ENCODE measurements around the gene LOXL4.
A peak's percentile ranks its signal among the peaks of the same experiment; 100 is the strongest.

Gene LOXL4

DNA sequence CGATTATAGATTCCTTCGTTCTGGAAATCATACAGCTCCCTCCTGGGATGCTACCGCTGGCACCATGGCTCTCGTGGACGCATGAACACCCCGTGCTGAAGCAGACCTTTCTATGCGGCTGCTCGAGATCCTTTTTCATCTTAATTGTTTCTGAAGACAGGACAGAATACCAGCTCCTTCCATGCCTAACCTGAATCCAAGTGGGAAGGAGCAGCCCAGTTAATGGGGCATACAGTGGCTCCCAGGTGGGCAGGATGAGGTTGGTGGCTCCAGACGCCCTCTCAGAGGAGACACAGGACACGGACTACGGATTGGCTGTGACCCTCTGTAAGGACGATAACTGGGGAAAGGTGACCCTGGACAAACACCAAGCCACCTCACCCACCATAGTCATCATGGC lies 18.4 kb upstream of the LOXL4 start:
- no peak for DNase-seq (ENCODE audit: low read depth)
- no peak overlapping the region for H3K4me3 ChIP-seq (ENCODE audit: low read length)
- TF ChIP-seq, protein P1, sequence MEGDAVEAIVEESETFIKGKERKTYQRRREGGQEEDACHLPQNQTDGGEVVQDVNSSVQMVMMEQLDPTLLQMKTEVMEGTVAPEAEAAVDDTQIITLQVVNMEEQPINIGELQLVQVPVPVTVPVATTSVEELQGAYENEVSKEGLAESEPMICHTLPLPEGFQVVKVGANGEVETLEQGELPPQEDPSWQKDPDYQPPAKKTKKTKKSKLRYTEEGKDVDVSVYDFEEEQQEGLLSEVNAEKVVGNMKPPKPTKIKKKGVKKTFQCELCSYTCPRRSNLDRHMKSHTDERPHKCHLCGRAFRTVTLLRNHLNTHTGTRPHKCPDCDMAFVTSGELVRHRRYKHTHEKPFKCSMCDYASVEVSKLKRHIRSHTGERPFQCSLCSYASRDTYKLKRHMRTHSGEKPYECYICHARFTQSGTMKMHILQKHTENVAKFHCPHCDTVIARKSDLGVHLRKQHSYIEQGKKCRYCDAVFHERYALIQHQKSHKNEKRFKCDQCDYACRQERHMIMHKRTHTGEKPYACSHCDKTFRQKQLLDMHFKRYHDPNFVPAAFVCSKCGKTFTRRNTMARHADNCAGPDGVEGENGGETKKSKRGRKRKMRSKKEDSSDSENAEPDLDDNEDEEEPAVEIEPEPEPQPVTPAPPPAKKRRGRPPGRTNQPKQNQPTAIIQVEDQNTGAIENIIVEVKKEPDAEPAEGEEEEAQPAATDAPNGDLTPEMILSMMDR (IDR thresholded peaks at IDR 0.05; ENCODE audit: insufficient read depth, low read depth, low read length, missing control alignments), result no peak

DNA sequence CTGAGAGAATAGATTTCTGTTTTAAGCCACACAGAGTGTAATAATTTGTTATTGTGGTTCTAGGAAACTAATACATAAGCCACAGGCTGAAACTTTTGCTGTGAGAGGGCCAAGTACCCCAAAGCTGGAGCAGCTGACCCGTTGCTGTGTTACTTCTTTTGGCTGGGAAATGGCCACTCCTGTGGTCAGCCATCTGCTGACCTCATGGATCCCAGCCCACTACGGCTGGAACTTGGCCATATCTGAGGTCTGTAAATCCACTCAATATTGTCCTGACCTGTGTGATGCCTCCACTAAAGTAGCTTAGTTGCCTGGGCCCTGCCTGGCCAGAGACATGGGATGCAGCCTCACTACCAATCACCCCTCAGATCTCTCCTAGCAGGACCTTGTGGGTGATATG lies 17.4 kb upstream of the LOXL4 start:
- H3K4me3 ChIP-seq (ENCODE audit: low read length), result no peak overlapping the region
- no peak for DNase-seq (ENCODE audit: low read depth)
- TF ChIP-seq, protein P1 (IDR thresholded peaks at IDR 0.05; ENCODE audit: insufficient read depth, low read depth, low read length, missing control alignments), result no peak

DNA sequence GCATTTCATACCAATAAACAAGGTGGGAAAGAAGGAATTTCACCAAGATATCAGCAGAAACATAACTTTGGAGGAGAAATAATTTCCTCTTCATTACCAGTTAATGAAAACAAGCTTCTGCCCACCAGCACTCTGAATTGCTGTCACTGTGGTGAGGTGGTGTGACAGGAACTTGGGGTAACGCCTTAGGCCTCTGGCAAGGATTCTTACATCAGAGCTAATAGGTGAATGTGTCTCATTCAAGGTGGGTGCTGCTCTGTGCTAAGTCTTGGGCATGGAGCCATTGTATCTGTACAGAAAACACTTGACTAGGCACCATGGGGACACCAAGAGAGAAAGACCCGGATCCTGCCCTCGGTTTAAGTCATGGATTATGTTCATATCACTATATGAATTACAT lies 8.3 kb upstream of the LOXL4 start:
- TF ChIP-seq, protein P1 (IDR thresholded peaks at IDR 0.05; ENCODE audit: insufficient read depth, low read depth, low read length, missing control alignments), result no peak
- peak; percentile 42 for DNase-seq (ENCODE audit: low read depth)
- no peak overlapping the region for H3K4me3 ChIP-seq (ENCODE audit: low read length)

DNA sequence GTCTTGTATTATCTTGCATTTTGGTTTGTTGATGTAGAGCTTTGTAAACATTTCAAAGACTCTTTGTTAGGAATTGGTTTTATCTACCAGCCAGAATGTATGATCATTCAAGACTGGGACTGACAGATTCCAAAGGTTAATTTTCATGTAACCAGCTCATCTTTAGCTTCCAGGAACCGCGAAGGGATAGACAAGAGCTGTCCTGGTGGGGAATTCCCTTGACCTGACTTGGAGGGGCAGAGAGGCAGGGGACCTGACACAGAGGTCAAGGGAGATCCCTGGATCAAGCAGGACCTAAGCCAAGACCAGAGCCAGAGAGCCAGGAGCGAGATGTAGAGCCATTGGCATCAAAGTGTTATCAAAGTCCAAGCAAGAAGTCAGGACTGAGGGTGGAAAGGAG lies 6.6 kb upstream of the LOXL4 start:
- H3K4me3 ChIP-seq (ENCODE audit: low read length), result no peak overlapping the region
- TF ChIP-seq, protein P1 (IDR thresholded peaks at IDR 0.05; ENCODE audit: insufficient read depth, low read depth, low read length, missing control alignments), result no peak
- DNase-seq (ENCODE audit: low read depth), result no peak

DNA sequence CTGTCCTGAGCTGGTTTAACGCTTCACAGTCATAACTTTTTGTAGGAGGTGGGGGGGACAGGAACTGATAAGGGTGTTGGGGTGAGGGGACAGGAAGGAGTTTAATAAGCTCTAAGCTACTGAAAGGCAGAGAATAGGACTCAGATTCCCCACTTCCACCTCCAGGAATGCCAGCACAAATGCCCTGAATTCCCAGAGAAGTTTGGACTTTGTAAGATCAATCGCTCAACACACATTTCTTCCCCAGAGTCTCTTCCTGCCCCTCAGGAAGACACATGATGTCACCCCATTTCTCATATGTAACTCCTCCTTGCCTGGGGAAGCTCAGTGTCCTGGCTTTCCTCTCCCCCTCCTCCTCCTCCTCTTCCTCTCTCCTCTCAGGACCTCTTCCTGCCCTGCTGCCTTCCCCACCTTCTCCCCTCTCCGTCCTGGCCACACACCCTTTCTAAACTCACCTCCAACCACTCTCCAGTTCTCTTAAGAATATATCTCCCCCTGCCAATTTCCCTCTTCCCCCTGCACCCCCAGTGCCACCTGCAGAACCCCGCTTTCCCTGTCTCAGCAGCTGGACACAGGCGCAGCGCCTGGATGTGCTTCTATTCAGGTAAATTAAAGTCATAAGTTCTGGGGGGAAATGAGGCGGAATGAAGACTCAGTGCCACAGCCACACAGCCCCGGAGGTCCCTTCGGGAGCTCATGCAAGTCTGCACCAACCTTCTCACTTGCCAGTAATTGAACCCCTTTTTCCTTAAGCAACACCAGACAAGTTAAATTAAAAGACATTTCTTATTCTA lies 5.3 kb upstream of the LOXL4 start:
- TF ChIP-seq, protein P1 (IDR thresholded peaks at IDR 0.05; ENCODE audit: insufficient read depth, low read depth, low read length, missing control alignments), result no peak
- no peak for DNase-seq (ENCODE audit: low read depth)
- no peak overlapping the region for H3K4me3 ChIP-seq (ENCODE audit: low read length)

DNA sequence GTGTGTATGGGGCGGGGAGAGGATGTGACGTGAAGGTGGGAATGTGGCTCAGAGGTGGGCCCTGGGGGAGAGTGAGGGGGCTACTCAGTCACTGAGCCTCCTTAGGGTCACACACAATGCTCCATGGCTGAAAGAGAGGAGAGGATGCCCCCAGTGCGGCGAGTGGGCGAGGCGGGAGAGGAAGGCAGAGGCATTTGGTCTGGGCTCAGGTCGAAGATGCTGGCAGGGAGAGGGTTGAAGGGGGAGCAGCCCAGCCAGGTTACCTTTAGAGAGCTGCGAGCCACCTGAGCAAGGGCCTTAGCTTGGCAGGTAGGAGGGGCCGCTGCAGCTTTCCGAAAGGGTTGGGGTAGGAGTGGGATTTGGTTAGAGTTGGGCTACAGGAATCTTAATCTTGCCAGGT lies 4.7 kb upstream of the LOXL4 start:
- no peak for DNase-seq (ENCODE audit: low read depth)
- TF ChIP-seq, protein P1 (IDR thresholded peaks at IDR 0.05; ENCODE audit: insufficient read depth, low read depth, low read length, missing control alignments), result no peak
- H3K4me3 ChIP-seq (ENCODE audit: low read length), result no peak overlapping the region

DNA sequence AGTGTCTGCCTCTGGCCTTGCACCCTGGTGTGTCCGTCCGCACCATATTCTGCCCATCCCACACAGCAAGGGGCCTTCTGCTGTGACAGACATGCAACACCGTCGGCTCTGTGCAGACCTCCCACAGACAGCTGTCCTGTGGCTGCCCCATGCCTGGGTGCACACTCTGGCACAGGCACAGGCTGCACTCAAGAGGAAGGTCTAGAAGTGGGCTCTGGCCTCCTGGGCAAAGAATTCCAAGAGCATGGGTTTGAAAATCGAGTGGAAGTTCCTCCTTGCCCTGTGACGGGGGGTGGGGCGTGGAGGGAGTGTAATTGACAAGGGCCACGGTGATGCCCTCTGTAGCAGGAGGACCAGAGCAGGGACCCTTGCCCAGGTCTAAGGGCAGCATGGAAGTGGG lies 4.3 kb upstream of the LOXL4 start:
- TF ChIP-seq, protein P1 (IDR thresholded peaks at IDR 0.05; ENCODE audit: insufficient read depth, low read depth, low read length, missing control alignments), result no peak
- no peak for DNase-seq (ENCODE audit: low read depth)
- H3K4me3 ChIP-seq (ENCODE audit: low read length), result no peak overlapping the region
